AG10803 (cell line): Measurements from ENCODE around the gene UNC79.

Source experiments
- DNase-seq: peaks from one replicate; pipeline ENCODE4 v3.0.0; 2010; ENCODE audit warnings: low read depth
- H3K4me3 ChIP-seq: 2 replicates; pipeline ENCODE4 v1.5.1; 2011; ENCODE audit warnings: mild to moderate bottlenecking, low read length, control low read depth
- CTCF ChIP-seq: conservative IDR thresholded peaks from 2 replicates; pipeline ENCODE4 v1.5.1; 2011; ENCODE audit warnings: mild to moderate bottlenecking, low read length, control low read depth, inconsistent platforms

UNC79 gene

GRCh38 chr14:93737634-93738033 lies 306.9 kb downstream of the UNC79 start:
- TF ChIP-seq CTCF = no peak
- no peak for DNase-seq

DNA sequence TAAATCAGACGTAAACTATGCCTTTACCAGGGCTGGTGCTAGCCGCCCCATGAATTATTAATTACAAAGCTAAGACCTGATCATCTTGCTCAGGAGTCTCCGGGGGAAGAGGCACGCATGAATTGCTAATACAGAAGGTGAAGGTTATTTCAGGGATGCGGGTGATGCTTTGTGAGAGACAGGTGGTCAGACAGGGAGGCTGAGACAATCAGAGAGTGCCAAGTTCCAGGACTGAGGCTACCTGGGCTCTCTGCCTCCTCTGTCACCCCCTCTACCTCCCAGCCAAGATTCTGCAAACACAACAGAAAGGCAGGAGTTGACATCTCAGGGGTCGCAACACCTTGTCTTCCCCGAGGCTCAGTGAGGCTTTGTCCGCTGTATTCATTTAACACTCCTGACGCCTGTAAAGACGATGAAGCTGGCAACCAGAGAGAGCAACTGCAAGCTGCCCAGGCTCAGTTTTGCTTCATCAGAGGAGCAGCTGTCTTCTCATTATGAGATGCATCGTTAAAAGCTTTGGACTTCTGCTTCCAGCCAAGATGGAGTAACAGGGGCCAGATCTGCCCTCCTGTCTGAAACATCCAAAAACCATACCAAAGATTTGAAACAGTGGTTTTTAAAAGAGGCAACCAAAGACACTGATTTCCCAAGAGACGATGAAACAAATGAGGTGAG lies 311.0 kb downstream of the UNC79 start:
- no peak overlapping the region for H3K4me3 ChIP-seq
- TF ChIP-seq CTCF = no peak
- DNase-seq = no peak

More at GRCh38 chr14:93737634-93738033, 306.9 kb downstream of the UNC79 start:
- no peak overlapping the region for H3K4me3 ChIP-seq

GRCh38 chr14:93742761-93743160 lies 312.0 kb downstream of the UNC79 start:
- H3K4me3 ChIP-seq = no peak overlapping the region
- no peak for DNase-seq
- no peak for TF ChIP-seq CTCF

DNA sequence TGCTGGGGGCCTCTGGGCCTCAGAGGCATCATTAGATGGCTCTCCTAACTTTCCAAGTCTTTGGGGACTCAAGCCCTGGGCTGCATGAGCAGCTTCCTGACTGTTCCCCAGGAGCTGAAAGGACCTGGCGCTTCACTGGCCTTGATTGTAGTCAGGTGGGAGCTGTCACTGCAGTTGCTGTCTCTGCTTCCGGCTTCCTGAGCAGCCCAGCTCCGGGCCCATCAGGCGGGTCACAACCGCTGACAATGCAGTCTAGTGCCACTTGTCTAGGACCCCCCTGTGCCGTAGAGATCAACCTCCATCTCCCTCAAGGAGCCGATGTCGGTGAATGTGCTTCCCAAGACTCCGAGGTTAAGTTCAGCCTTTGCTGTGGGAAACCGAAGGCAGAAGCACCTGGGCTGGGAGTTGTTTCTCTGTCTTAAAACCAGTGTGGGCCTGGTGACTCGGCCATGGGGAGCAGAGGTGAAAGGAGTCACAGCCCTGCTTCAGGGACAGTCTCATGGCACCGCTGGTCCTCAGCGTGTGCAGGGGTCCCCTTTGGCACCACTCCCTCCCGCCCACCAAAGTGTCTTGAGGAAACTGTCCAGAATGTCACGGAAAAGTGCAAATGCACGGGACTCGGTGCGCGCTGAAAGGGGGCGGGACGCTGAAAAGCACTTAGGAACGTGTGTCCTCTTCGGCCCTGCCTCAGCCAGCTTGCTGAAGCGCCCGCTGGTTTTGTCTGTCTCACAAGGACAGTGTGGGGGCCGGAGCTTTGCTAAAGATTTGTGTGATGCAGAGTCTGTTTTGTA lies 312.7 kb downstream of the UNC79 start:
- TF ChIP-seq CTCF = no peak
- no peak overlapping the region for H3K4me3 ChIP-seq
- DNase-seq = no peak

DNA sequence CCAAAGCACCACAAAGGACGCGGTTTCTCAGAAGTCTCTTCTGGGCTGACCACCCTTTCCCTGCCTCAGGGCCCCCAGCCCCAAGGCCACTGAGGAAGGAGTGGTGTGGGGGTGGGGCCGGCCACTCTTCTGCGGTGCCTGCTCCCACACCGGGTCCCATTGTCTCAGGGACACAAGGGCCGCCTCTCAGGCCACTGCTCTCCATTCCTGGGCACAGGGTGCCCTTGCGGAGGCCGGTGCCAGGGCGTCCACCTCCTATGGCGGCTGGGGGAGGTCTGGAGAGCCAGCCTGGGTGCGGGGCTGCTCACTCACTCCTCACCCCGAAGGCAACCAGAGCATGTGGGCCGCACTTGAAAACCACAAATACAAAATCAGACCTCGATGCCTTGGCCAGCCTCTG lies 313.4 kb downstream of the UNC79 start:
- no peak for DNase-seq
- TF ChIP-seq CTCF = no peak
- no peak overlapping the region for H3K4me3 ChIP-seq

- no peak overlapping the region for H3K4me3 ChIP-seq
- DNase-seq = no peak
- TF ChIP-seq CTCF = no peak
Observed at GRCh38 chr14:93744876-93745275, 314.1 kb downstream of the UNC79 start.
